HL-60/S4 (cell line): ENCODE results near the gene KCTD16.

Source experiments
- in situ Hi-C: fragments of 300-500 bp; cut with MboI; formaldehyde crosslinking; loops from 2 replicates; pipeline ENCODE4 v1.14.3; 2022; ENCODE audit warnings: low sequenced_read_pairs

Gene KCTD16

DNA sequence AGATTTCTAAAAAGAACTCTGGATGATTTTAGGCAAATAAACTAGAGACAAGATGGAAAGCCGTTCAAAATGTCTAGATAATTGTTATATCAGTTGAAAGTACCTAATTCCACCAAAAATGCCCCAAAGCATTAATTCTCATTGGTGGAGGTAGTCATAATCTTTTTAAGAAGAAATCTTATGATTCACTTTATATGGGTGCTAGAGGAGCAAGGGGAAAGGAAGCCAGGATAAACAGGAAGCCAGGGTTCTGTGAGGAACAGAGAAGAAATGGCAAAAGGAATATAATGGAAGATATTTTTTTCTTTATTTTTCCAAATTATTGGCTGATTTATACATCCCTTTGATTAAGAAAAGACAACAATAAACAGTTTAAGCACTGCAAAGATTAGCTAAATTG, 8.0 kb upstream of the KCTD16 start:
- in situ Hi-C loops: no loop called here

GRCh38 chr5:144166696-144167095, 4.0 kb upstream of the KCTD16 start:
- in situ Hi-C loops: no loop called here

- in situ Hi-C loops: no loop called here
Observed at GRCh38 chr5:144167998-144168397, 2.7 kb upstream of the KCTD16 start.

DNA sequence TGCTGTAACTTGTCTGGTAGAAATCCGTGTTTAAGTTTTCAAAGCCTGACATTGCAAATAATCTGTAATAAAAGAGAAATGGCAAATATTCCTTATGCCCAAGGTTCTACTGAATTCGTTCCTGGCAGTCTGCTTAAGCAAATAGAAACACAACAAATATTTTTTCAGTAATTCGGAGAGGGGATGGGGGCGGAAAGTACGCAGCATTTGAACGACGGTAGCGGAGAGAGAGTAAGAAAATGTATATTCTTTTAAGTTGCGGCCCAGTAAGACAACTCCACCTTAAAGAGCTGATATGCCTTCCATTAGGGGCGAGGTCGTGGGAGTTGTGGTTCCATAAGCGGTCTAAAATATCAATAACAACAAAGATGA, 783 bp upstream of the KCTD16 start:
- in situ Hi-C loops: no loop called here

GRCh38 chr5:144173766-144174165, 3.1 kb downstream of the KCTD16 start:
- in situ Hi-C loops: no loop called here

GRCh38 chr5:144177548-144177947, 6.9 kb downstream of the KCTD16 start:
- in situ Hi-C loops: loop anchor here (25.0 kb wide), 3 partner anchors 1190 to 1465 kb away; no protein-coding TSS in a partner anchor

DNA sequence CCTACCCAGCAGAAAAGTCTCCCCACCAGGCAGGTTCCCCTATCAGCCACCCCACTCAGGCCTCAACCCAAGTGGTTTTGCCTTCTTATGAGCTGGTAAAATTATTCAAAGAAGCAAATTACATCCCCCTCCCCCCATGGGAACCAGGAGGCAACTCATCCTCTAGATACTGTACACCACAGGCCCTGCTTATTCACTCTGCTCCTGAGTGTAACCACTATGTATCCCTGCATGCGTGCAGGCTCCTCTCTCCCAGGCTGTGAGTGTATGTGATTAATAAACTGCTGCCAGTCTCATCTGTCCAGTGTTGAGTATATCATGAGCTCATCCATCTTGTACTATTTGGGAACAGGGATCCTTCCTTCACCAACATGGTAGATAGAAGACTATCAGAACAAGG, 8.6 kb downstream of the KCTD16 start:
- in situ Hi-C loops: loop anchor here (25.0 kb wide), 3 partner anchors 1192 to 1467 kb away; no protein-coding TSS in a partner anchor

GRCh38 chr5:144183254-144183889, 12.7 kb downstream of the KCTD16 start:
- in situ Hi-C loops: loop anchor here (25.0 kb wide), 3 partner anchors 1196 to 1471 kb away; no protein-coding TSS in a partner anchor

GRCh38 chr5:144187699-144188294, 17.1 kb downstream of the KCTD16 start:
- in situ Hi-C loops: loop anchor here (25.0 kb wide), 3 partner anchors 1200 to 1475 kb away; no protein-coding TSS in a partner anchor

DNA sequence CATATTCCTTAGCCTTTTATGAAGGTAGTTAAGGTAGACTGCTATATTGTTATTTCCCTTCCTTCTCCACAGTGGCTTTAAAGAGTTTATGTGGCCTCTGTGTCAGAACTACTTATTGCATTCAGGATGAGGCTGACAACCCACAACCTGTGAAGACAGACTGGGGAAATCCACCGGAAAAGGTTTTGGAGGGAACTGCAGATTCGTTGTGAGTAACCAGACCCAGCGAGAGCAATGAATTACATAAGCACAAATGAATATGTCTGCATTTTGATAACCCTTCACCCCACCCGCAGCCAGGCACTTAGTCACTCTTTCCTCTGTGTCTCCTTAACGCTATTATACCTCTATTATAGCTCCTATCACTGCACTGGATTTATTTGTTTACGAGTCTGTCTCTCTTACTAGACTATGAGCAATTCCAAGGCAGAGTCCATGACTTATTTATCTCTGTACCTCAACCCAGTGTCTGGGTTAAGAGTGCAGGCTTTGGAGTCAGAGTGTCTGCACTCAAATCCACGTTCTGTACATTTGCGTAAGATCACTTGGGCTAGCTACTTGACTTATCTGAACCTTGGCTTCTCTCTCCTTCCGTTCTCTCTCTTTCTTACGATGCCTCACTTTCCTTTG, 19.2 kb downstream of the KCTD16 start:
- in situ Hi-C loops: loop anchor here (25.0 kb wide), 3 partner anchors 1203 to 1478 kb away; no protein-coding TSS in a partner anchor

- in situ Hi-C loops: loop anchor here (25.0 kb wide), 3 partner anchors 1204 to 1479 kb away; no protein-coding TSS in a partner anchor
Observed at GRCh38 chr5:144191531-144191930, 20.9 kb downstream of the KCTD16 start.

- in situ Hi-C loops: loop anchor here (25.0 kb wide), 3 partner anchors 1205 to 1480 kb away; no protein-coding TSS in a partner anchor
Observed at GRCh38 chr5:144191998-144192397, 21.3 kb downstream of the KCTD16 start.

GRCh38 chr5:144192661-144193060, 22.0 kb downstream of the KCTD16 start:
- in situ Hi-C loops: loop anchor here (25.0 kb wide), 3 partner anchors 1205 to 1480 kb away; no protein-coding TSS in a partner anchor

GRCh38 chr5:144194144-144194543, 23.5 kb downstream of the KCTD16 start:
- in situ Hi-C loops: loop anchor here (25.0 kb wide), 3 partner anchors 1207 to 1482 kb away; no protein-coding TSS in a partner anchor

GRCh38 chr5:144195448-144195847, 24.8 kb downstream of the KCTD16 start:
- in situ Hi-C loops: loop anchor here (25.0 kb wide), 3 partner anchors 1208 to 1483 kb away; no protein-coding TSS in a partner anchor

DNA sequence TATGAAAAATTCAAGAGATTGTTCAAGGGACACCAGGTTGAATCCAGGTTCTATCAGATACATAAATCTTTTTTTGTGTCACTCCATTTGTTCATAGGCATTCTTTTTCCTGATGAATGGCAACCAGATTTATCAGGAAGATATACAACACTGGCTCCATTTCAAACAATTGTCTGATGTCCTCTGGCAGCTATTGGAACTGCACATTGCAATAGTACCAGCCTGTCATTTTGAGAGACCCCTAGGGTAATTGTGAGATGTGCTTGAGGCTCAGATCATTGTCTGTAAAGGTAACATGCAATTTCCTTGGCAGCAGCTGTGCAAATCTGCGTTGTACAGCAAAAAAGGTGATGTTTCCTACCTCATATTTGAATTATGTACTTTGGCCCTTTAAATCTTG, 25.9 kb downstream of the KCTD16 start:
- in situ Hi-C loops: loop anchor here (25.0 kb wide), 3 partner anchors 1209 to 1484 kb away; no protein-coding TSS in a partner anchor

- in situ Hi-C loops: loop anchor here (25.0 kb wide), 3 partner anchors 1211 to 1486 kb away; no protein-coding TSS in a partner anchor
Observed at GRCh38 chr5:144198386-144198785, 27.7 kb downstream of the KCTD16 start.

GRCh38 chr5:144201588-144201987, 30.9 kb downstream of the KCTD16 start:
- in situ Hi-C loops: loop anchor here (25.0 kb wide), 2 partner anchors 1036 to 1861 kb away; no protein-coding TSS in a partner anchor

GRCh38 chr5:144202072-144202471, 31.4 kb downstream of the KCTD16 start:
- in situ Hi-C loops: loop anchor here (25.0 kb wide), 2 partner anchors 1035 to 1860 kb away; no protein-coding TSS in a partner anchor

- in situ Hi-C loops: loop anchor here (25.0 kb wide), 2 partner anchors 1035 to 1860 kb away; no protein-coding TSS in a partner anchor
Observed at GRCh38 chr5:144202726-144203125, 32.1 kb downstream of the KCTD16 start.
